ENCODE data around the gene SDF2.
A peak's percentile ranks its signal among the peaks of the same experiment; 100 is the strongest.
"Not testable (repeated sequence)": the region's sequence is repeated elsewhere in the genome, so short reads cannot be mapped to it uniquely, and the experiment has no call there.

The SDF2 gene

GRCh38 chr17:28684963-28685362 lies 23.3 kb upstream of the SDF2 start:
- DNase-seq (ENCODE audit: low spot score): peak; percentile 56

GRCh38 chr17:28682655-28683054 lies 20.9 kb upstream of the SDF2 start:
- DNase-seq (ENCODE audit: low spot score): no peak

GRCh38 chr17:28675980-28676379 lies 14.3 kb upstream of the SDF2 start:
- peak; percentile 14 for DNase-seq (ENCODE audit: low spot score)

- DNase-seq (ENCODE audit: low spot score): no peak
Measured at GRCh38 chr17:28675490-28675889, 13.8 kb upstream of the SDF2 start.

GRCh38 chr17:28669918-28670317 lies 8.2 kb upstream of the SDF2 start:
- no peak for DNase-seq (ENCODE audit: low spot score)

GRCh38 chr17:28667870-28668269 lies 6.2 kb upstream of the SDF2 start:
- no peak for DNase-seq (ENCODE audit: low spot score)

GRCh38 chr17:28665994-28666393 lies 4.3 kb upstream of the SDF2 start:
- no peak for DNase-seq (ENCODE audit: low spot score)

- DNase-seq (ENCODE audit: low spot score): no peak
Measured at GRCh38 chr17:28663723-28664122, 2.0 kb upstream of the SDF2 start.

- no peak for DNase-seq (ENCODE audit: low spot score)
Measured at GRCh38 chr17:28662527-28662829, 772 bp upstream of the SDF2 start.

GRCh38 chr17:28659497-28659881 lies 2.2 kb downstream of the SDF2 start:
- DNase-seq (ENCODE audit: low spot score): not testable (repeated sequence)

- not testable (repeated sequence) for DNase-seq (ENCODE audit: low spot score)
Measured at GRCh38 chr17:28658766-28659496, 2.8 kb downstream of the SDF2 start.

- not testable (repeated sequence) for DNase-seq (ENCODE audit: low spot score)
Measured at GRCh38 chr17:28658342-28658741, 3.4 kb downstream of the SDF2 start.

GRCh38 chr17:28657756-28658155 lies 4.0 kb downstream of the SDF2 start:
- DNase-seq (ENCODE audit: low spot score): no peak

- no peak for DNase-seq (ENCODE audit: low spot score)
Measured at GRCh38 chr17:28655160-28655559, 6.5 kb downstream of the SDF2 start.

GRCh38 chr17:28648698-28649097 lies 13.0 kb downstream of the SDF2 start:
- peak; percentile 4 for DNase-seq (ENCODE audit: low spot score)

- peak; percentile 6 for DNase-seq (ENCODE audit: low spot score)
Measured at GRCh38 chr17:28646039-28646754, 15.5 kb downstream of the SDF2 start.

GRCh38 chr17:28645576-28645939 lies 16.1 kb downstream of the SDF2 start:
- no peak for DNase-seq (ENCODE audit: low spot score)

- DNase-seq (ENCODE audit: low spot score): peak; percentile 92
Measured at GRCh38 chr17:28644787-28645575, 16.7 kb downstream of the SDF2 start, which contains the start of gene BLTP2. TSS of gene BLTP2 (minus strand) at chr17:28645158. CDS start at chr17:28645056, 102 bp downstream.

GRCh38 chr17:28643983-28644786 lies 17.5 kb downstream of the SDF2 start:
- peak; percentile 60 for DNase-seq (ENCODE audit: low spot score)

- DNase-seq (ENCODE audit: low spot score): no peak
Measured at GRCh38 chr17:28641579-28641978, 20.1 kb downstream of the SDF2 start.

- DNase-seq (ENCODE audit: low spot score): no peak
Measured at GRCh38 chr17:28635506-28635905, 26.2 kb downstream of the SDF2 start.
